ENCODE results near the gene HAND1.
A peak's percentile ranks its signal among the peaks of the same experiment; 100 is the strongest.

HAND1 gene

DNA sequence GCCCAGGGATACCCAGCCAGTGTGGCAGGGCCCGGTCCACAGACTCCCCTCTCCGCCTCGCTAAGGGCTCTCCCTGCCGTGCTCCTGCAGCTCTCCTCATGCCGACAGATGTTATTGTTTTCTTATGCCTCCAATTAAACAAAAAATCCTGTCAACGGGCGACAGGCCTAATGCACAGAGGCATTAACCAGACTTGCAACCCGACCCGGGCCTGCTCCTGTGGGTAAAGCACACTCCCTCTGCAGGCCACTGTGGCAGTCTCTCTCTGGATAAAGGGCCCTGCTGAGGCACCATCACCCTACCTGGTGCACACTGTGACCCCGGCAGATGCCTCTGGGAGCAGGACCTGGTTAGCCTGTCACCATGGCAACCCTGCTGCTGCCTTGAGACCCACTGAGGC, 27.5 kb upstream of the HAND1 start:
- peak; percentile 85 for DNase-seq

DNA sequence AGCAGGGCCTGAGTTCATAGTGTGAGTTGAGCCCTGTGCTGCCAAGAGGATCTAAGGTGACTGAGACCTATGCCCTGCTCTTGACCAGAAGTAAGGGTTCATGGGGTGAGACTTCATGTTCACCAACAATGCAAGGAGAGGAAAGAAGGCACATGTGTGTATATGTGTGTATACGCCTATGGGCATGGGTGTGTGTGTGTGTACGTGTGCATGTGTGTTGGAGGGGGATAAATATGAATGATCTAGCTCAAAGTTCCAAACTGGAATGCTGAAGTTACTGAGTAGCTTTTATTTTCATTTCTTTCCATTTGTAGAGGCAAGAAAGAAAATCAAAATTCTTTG, 25.6 kb upstream of the HAND1 start:
- DNase-seq: no peak

DNA sequence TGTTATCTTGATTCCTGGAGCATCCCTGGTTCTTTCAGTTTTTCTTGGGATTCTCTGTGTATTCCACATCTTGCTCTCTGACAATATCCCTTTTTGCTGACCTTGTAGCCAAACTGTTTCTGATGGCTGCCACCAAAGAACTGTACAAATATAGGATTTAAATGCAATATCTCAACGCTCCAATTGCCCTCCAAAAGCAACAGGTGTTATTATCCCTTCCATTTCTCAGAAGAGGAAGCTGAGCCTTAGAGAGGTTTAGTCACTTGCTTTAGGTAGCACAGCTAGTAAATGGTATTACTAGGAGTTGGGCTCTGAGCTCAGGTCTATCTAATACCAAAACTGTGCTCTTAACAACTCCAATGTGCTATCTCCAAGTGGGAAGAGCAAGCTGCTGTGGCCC, 24.2 kb upstream of the HAND1 start:
- no peak for DNase-seq

DNA sequence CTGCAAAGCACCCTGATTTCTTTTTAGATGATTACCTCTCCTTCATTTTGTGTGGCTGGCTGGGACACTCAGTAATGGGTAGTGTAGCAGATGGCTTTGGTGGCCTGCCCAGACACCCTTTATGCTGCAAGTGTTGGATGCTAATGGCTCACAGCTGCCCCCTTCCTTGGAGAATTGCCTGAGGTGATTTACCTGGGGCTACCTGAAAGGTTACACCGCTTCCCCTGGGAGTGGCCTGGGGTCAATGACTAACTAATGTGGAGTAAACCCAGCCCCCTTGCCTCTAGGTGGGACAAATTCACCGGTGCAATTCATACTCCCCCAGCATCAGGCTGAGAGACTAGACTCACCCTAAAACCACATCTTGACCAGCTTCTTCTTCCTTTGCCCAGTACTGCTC, 23.5 kb upstream of the HAND1 start:
- no peak for DNase-seq

DNA sequence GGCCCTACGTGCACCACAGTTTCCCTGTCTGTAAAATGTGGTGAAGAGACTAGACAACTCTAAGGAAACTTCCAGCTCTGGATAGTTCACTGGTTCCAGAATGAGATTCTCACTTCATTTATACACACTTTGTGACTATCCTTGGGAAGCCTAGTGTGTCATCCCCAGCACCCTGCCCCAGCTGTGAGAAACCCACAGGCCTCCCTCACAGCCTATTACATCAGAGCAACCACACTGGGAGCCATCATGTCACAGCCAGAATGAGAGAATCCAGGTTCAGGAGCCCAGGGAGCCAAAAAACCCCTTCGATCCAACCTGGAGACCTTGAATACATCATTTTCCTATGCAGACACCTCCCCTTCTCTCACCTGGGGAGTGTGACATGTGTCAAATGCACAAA, 21.0 kb upstream of the HAND1 start:
- no peak for DNase-seq

DNA sequence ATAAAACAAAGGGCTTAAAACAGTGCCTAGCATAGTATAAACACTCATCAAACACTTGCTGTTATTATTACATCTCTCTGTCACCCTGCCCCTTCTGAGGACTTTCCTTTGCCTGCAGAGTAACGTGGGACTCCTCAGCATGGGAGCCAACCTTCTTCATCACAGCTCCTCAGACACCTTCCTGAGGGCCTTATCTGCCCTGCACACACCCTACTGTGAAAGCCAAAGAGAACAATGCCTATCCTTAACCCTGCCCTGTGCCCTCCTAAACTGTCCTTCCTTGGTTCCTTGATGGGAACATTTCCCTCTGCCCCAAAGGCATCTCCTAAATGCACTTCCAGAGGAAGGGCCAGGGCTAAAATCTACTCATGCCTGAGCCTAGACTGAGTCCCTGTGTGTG, 20.6 kb upstream of the HAND1 start:
- DNase-seq: no peak

DNA sequence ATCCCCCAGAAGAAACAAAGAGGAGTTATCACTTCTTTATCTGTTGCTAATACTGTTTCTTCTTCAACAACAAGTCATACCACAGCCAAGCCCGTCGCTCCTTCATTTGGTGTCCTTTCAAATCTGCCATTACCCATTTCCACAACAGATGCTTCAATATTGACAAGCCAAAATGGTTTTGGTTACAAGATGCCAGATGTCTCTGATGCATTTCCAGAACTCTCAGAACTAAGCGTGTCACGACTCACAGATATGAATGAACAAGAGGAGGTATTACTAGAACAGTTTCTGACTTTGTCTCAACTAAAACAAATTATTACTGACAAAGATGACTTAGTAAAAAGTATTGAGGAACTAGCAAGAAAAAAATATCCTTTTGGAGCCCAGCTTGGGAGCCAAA, 16.0 kb upstream of the HAND1 start:
- DNase-seq: peak; percentile 45

DNA sequence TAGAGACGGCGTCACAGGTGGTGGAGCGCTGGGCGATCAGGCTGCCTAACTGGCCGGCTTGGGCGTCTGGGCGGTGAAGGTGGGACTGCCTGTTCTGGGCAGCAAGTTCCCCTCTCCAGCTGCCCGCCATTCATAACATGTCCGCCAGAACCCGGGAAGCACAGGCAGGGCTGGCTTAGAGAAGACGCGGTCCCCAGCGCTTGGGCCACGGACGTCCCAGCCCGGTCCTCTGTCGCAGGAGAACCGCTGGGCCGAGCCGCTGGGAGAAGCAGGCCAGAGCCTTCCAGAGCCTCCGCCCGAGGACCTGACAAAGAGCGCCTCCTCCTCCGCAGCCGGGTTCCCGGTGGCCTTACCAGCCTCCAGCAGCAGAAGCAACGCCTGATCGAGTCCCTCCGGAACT, 15.2 kb upstream of the HAND1 start:
- no peak for DNase-seq

DNA sequence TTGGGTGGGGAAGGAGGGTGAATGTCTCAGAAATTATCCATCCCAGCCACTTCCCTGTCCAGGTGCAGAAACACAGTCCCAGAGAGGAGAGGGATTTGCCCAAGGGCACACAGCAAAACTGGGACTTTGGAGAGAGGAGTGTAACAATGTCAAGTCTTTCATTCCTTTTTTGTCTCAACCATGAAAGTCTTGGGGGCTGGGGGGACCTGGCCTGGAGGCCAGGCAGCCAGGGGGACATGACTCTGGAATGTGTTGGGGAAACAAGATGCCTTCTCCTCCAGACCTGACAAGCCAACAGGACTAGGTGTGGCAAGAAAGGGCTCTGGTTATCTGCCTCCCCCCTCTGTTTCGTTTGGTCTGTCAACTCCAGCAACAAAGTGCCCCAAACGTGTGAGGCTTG, 13.9 kb upstream of the HAND1 start:
- DNase-seq: no peak

DNA sequence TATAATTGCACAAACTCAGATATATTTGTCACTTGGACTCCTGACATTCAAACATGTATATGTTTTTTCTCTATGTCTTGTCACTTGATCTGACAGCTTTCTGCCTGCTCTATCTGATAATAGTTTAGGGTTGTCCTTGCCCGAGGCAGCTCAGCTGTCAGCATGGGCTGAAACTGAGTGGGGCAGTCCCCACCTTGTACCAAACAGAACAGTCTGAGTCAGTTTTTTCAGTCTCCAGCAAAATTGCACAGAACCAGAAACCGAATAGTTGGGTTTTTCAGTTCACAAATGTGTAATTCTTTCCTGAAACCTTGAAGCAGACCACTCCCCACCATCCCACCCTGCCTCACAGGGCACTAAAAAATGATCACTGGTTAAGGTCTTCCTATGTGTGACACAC, 9.5 kb upstream of the HAND1 start:
- no peak for DNase-seq

DNA sequence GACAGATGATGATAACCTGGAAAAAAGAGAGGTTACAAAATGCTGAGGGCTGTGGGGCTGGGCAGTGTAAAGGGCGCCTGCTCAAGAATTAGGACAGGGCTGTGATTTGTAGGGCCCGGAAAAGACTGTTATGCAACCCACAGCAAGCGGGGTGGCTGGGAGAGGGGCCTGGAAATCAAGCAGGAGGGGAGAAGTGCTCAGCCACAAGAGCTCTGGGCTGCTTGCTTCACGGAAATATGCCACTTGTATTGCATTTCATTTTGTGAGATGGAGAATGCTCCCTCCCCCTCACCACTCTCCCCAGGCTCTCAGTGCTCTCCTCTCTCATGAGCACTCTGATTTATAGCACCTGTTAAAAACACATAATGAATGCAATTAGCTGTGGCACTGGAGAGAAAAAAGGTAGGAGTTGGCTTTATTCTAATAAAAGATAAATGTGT, 8.4 kb upstream of the HAND1 start:
- no peak for DNase-seq

DNA sequence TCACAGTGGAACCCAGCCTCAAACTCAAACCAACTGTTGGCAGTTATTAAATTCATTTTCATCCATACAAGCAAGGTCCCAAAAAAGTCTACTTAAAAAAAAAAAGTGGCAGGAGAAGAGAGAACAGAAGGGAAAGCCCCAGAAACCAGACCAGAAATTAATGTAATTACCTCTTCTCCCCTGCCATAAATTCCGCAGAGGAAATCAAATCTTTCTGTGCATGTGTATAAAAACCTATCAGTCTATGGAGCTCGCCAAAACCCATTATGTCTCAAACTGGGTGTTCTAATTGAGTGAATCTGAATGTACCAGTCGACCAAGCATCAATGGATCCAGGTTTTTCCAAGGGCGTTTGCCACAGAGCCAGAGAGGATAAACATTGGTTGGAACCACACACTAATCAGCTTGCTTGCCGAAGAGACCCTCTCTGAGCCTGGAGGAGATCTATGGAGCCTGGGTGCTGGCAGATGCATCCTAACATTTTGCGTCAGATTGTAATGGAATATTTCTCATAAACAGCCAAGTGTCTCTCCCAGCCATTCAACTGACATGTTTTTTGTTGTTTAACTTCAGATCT, 7.9 kb upstream of the HAND1 start:
- no peak for DNase-seq

DNA sequence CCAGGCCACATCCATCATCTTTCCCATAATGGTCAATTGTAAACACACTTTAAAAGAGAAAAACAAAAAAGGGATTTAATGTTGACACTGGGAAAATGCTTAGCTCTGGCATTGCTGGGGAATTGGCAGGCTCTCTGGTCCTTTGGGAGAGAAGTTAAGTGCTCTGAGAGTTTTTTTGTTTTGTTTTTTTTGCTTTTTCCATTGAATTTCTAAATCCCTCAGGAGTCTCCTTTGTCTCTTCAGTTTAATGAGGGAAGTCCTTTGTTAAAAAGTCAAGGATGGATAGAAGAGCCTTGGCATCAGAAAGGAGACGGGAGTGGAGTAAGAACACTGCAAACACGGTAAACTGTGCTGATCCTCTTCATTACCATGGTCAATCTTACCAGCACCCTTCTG, 7.1 kb upstream of the HAND1 start:
- DNase-seq: no peak

DNA sequence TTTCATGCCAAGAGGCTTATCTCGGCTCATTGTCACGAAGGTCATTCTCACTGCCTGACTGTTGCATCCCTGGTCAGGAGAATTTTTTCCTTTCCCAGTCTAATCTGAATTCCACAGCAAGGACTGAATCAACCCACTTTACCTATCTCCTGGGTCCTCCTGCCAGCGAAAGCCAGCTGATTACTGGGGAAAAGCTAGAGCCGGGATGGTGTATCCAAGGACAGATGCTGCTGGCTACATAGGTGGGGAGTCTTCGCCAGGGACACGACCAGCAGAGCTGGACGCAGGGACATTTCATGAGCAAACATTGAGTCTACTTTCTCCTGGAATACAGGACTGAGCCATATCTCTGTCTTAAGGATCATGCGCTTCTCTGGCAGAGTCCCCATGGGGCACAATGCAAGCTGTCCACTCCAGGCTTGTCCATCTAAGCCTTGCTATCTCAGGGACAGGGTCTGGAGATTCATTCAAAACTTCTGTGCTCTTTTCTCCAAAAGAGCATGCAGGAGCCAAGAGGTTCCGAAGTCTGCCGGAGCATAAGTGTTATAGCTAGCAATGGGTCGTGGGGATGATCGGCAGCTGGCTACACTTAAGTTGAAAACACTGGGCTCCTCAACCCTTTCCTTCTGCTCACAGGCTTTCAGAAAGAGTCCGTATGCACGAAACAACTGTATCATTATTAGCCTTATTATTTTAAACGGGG, 6.5 kb upstream of the HAND1 start:
- DNase-seq: no peak

DNA sequence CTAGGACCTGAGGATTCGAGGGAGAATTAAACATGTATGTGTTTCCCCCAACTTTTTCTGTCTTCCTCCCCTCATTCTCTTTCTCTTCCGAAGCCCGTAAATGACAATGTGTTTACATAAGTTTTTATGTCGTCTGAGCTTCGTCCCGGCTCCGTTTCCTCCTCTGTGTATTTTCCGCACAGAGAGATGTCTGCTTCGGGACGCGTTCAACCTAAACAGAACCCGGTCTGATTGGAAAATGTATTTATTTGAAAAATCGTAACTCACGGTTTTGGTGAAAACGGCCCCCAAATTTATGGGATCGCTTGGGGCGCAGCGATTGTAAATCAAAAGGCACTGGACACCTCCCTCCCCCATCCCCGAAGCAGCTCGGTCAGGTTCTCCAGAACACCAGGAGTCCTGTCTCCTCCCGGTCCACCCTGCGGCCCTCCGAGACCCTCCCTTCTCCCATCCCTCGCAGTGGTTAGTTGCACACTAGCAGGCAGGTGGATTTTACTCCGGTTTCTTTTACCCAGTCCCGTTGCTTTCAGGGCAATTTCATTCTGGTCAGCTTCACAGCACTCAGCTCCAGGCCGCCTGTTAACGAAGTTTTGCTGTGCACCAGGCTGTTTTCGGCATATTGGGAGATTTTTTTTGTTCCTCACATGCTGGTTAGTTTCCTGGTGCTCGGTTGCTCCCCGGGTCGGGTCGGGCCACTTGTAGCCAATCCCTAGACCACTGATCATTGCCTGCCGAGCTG, 5.8 kb upstream of the HAND1 start:
- no peak for DNase-seq

DNA sequence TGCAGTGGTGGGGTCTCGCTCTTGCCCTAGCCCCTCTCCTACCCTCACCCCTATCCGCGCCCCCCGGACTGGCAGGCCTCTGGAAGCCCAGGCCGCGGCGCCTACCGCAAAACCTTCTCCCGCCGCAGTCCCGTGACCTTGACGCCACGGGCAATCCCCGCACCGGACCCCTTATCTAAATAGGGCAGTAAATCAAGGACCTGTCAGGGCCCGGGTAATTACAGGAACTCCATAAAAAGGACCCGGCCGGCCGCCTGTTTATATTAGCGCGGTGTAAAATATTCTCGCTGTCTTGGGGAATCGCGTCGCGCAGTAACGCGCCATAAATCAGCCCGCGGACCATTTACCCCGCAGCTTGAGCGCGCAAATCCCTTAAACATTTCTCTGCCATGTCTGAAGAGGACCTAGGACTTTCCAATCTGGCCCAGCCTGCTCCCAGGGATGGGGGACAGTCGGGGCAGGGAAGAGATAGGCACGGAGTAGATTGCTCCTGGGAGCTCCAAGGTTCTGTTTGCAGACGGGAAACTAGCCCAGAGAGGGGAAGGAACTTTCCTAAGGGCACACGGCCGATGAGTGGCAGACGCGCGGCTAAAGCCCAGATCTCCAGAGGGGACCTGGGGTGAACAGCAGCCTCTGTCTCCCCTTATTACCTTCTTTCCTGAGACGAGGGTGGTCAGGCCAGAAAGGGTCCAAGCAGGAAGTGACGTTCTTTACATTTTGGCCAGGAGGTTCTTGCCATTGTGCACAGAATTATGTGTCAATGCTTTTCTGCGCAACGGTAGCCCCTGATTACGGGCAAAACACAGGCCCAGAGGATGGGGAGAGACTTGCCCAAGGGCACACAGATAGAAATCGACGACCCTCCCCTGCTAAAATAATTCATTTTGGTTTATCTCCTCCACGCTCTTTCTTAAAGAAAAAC, 4.8 kb upstream of the HAND1 start:
- no peak for DNase-seq

DNA sequence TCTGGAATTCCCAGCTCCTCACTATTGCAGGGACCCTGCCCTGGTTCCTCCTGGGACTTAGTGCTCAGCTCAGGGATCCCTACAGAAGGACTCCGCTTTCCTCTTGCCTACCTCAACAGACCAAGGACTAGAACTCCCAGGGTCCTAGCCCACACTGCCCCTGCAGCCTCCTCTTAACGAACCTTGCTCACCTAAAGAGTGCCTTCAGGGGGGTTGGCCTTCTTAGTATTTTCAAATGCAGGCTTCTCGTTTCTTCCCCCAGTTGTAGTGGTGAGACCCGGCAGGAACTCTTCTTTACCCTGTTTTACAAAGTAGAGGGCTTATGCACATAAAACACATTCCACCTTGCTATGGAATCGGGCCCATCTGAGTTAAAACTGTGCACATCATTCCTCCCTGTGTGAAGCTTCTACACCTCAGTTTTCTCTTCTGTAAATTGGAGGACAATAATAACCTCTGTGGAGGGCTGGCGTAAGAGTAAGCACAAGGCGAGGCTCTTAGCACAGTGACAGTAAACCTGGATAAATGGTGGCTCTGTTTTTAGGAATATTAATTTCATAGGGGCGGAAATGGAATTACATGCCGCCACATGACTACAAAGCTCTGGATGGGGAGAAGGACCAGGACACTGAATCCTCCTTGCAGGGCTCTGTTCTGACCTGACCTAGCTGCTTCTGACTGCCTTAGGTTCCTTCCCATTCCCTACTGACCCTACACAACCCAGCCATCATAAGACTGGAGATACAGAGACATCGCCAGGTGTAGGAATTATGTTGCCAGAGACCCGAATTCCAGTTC, 3.8 kb upstream of the HAND1 start:
- DNase-seq: no peak

DNA sequence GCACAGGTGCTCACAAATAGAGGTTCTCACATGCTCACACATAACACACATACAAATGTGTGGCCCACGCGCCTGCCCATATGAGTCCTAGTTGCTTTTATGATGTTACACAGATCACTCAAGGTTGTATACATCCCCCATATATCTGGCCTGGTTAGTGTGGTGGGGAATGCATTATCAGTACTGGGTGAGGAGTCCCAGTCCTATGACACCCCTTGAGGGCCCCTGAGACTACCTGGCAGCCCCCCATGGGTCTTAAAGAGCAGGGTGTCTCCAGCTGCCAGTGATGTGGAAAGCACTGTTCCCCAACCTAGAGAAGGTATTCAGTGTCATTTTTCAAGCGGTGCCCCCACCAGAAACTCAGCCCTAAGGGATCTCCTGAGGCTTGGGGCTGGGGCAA, 2.8 kb upstream of the HAND1 start:
- DNase-seq: no peak

DNA sequence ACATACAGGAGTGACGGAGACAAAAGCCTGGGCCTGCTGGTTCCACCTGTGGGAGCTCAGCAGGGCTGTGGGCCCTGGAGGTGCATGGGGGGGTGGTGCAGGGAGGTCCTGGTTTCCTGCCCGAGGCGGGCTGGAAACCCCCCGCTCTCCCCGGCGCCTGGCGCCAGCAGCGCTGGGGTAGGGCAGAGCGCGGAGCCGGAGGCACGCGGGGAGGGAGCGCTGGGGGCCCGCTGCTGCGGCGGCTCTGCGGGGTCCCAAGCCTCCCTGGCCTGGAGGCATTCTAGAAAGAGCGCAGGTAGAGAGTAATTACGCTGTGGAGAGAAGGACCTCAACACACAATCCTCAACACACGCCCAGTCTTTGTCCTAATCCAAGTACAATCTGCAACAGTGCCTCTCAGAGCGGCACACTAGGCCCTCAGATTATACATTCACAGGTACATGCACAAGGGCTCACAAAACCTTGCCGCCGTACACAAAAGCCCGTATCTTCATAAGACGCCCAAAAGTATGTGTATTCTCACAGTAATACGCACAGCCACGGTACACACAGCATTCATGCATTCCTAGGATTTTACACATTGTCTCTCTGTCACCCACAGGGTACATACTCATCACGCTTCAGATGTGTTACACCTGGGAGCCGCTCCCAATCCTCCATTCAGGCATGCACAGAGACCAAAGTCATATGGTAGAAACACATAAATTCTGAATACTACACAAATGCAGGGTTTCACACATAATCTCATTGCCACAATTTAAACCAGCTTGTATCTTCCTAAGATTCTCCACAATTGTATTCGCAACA, 2.1 kb upstream of the HAND1 start:
- DNase-seq: no peak

DNA sequence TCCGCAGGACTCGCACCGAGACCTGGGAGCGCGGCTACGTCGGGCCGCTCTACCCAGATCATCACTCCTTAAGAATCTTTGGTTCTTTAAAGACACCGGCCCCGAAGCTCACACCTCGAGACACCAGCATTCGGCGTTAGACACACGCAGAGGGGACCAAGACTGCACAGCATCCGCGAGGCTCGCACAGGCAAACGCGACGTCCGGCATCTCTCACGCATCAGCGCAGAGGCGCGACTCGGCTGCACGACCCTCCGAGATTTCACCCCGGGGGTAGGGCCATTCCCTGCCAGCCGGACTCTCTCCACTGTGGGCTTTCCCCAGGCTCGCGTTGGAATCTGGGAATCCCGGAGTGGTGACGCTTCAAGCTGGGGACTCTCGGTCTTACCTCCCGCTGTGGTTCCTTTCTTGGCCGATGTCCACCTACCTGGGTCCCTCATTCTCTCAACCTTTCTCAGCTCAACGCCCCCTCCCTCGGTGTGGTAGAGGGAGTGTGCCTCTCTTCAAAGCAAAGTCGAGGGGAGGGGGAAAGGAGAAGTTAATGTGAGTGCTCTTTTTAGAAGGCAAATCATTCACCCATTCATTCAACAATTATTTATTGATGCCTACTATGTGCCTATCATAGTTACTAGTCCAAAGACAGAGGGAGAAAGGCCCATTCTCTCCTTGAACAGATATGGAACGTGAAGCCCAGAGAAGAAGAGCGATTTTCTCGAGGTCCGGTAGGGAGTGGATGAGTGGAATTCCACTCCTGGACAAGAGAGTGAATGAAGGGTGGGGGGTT, 1.3 kb upstream of the HAND1 start:
- DNase-seq: no peak

DNA sequence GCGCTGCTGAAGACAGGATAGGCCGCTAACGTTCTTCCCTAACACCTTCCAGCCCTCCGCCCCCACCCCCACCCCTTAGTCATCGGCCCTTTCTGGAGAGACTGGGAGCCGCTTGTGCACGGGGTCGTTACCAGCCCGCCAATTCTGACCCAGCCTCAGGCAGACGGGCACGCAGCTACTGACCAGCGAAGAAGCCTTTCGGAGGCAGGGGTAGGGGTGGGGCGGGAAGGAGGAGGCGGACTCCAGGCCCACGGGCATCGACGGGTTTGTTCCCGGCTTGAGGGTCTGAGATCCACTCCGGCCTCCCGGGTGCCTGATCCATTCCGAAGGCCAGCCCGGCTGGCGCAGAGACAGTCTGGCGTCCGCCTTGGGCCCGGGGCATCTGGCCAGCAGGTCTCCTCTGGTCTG, 729 bp upstream of the HAND1 start:
- DNase-seq: no peak

Measured in DMS 273 treated with DMSO at 0.1 percent for 48 hours (cell line).